Stimulated activated CD8-positive, alpha-beta memory T cell treated with anti-CD3 and anti-CD28 coated beads, Interleukin-7, amount 100 ng/mL, for 1 hour (primary cell): Measurements from ENCODE around the gene AFF4.

Experiments
- DNase-seq, 2 donors: peaks; one replicate each; pipeline ENCODE4 v3.0.0-alpha.2; 2020; ENCODE audit warnings: low read depth in 2 of 2

AFF4 gene

DNA sequence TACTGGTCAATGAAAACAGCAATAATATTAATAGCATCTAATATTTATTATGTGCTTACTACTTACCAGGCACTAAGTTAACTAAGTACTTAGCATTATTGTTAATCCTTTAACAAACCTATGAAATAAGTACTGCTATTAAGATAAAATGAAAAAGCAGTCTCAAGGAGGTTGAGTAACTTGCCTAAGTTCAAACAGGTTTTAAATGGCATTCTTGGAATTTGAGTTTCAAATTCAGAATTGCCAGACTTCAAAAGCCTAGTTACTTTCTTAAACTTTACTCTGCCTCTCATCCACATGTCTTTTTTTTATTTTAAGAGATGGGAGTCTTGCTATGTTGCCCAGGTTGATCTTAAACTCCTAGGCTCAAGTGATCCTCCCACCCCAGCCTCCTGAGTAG lies 73.9 kb downstream of the AFF4 start:
- no peak for DNase-seq

DNA sequence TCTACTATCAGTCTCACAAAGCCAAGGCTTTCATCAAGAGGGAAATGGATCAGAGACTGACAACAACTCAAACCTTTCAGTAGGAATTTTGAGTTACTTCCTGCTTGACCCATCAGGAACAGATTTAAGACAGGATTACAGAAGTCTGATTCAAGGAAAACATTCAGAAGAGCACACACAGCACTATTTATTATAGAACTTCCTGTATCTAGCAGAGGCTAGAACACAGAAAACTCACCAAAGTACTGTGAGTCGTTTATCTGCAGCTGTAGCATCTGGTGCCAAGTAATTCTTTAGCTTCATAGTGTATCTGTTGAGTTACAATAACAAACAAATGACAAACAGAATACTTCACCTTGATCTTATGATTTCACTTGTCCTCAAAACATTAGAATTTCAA lies 76.2 kb downstream of the AFF4 start:
- no peak for DNase-seq

DNA sequence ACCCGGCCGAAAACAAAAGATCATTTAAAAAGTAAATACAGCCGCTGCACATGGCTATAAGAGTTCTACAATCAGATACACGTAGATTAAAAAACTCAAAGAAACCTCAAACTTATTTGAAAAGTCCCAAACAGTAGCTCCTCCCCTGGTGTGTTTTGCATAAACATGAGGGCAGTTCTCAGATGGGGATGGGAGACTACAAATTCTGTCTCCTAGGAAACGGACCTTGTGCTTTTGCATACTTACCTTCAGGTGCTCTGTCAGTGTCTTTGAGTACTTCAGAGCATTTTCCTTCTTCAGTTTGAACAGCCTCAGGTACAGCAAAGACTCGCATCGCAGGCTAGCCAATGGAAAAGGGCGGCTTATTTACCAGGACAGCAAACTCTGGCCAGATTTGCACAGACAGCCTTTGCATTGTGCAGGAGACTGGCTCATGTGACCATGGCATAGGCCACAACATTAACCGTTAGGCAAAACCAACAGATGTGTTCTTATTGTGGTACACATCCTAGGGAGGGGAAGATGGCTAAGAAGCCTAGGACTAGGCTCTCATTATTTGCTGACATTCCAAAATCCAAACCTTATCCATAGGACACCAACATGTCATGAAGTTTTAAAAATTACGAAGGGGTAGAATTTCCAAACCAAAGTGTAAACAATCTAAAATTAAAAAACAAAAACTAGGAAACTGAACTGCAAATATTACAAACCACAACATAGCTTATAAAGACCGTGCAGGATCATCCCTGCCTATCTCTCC lies 77.2 kb downstream of the AFF4 start:
- no peak for DNase-seq

DNA sequence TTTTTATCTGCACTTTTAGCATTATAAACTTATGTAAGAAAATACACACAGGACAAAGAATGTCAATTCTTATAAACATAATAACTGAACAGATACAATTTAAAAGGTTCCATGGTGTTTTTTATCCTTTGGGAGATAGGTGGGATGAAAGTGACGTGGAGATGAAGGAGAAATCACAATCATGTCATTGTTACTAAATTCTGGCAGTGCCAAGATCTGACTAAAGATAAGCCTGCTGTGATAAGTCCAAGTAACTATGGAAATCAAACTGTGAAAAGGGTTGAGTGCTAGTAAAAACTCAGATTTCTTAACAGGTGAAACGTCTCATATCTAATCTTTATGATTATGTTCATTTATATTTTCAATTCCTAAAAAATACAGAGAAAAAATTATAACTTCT lies 78.9 kb downstream of the AFF4 start:
- DNase-seq = no peak

DNA sequence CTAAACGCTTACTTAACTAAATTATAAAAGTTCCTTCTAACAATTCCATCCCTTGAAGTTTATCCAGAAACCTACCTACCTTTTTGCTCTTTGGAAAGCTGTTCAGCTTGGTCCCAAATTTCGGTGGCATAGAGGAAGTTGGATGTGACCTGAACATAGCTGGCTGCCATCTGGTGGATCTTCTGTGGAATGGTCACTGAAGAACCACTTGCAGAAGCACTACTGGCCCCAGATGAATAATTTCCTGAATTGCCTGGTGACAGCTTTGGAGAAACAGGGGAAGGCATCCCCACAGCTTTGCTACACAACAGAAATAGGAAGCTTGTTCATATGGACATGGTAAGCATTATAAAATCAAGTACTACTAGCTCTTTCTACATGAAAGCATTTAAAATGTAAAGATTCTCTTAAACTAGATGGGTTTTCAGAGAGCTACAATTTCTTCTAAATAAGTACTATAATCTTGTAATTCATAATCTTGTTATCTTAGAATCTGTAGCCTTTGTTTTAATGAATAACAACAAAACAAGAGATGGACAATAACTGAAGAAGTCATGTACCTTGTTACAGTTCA lies 80.1 kb downstream of the AFF4 start:
- DNase-seq = no peak

DNA sequence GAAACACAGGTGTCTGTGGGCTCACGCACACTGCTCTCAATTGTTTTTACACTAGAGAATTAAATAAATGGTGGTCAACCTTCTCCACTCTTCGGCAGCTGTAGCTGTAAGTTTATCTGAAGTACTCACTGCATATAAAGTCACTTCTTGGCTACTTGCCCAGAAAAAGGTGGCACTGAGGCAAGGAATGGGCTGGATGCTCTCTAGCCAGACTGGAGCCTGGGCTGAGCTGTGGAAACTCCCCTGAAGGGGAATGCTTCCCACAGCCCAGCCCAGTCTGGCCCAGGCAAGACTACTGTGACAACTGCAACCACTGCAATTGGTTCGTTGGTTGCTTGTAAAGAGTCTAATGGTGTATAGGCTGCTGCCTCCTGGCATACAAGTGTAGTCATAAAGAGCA lies 85.5 kb downstream of the AFF4 start:
- no peak for DNase-seq

DNA sequence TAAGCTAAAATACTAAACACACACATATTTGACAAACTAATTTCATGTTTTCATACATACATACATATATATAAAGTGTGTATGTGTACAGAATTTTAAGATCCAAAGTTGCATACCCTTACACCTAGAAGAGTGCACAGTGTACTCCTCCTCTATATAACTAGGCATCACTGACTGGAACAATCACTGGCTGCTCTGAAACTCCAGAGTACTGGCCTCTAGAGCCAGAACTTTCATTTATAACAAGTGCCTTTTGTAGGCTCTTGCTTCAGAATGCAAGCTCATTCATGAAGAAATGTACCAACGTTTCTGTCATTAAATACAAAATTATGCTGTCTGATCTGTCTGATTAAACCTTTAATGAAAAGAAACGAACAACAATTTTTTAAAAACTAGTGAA lies 86.0 kb downstream of the AFF4 start:
- no peak for DNase-seq

DNA sequence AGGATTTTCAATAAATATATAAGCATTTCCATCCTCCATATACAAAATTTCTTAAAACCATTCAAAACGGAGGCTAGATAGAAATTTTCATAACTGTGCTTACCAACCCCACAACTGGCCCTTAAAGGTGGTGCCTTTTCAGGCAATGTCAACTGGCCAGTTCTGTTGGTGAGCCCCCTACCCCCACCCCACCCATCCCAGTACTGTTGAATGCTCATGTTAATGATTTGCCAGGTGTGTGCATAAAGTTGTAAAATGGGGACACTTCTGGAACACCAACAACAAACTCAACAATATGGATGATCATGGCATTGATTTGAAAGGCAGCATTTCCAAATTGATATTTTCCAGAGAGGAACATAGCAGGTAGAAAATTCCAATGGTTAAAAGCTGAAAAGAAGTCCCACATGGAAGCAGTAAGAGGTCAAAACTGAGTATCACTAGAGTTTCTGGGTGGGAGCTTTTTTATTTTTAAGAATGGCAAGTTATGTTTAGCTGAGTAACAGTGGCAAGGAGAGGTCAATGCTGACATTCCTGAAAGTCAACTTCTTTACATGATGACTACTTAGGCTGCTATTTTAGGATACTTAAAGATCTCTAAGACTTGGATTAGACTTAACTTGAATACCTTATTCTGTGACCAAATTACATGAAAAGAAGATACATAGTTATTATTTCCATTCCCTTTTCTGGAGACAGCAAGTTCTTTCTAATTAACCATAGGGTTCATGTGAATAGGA lies 87.2 kb downstream of the AFF4 start:
- DNase-seq = no peak

DNA sequence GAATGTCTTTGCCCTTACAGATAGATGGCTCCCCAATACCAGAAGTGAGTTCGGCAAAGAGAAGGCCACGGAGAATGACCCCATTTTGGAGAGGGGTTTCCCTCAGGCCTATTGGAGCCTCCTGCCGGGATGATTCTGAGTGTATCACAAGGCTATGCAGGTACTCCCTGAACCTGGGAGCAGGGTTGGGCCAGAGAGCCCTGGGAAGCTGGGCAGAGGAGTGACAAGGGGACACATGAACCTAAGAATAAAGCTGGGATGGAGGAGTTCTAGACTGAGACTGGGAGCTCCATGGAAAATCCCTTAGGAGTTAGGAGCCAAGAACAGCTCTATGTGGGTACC lies 89.5 kb downstream of the AFF4 start:
- no peak for DNase-seq

DNA sequence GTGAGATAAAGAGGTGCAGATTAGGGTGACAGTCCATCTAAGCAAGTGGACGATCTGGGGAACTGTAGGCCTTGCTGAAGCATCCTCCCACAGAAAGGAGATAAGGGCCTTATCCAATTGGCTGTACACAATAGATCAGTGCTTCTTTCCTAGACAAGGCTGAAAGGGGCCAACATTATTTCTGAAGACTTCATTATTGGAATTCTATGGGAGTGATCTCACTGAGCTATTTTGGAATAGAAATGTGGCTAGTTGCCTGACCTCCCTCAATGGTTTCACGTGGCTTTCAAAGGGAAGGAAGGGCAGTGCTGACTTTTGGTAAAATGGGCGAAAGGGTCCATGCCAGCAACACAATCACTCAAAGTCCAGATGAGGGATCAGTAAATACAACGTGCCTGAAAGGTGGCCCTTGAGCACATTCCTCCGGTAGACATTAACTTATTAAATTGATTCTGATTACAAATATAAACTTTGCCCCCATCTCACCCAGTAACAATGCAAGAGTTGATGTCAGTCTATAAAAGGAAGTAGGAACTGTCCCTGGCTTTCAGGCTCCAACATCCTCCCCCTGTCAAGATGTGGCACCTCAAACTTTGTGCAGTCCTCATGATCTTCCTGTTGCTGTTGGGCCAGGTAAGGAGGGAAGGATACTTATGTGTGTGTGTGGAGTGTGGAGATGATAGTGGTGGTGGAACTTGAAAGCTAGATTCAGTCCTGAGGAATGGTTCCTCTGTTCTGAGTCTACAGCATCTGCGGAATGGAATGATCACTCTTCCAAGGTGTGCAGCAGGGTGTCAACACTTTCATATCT lies 90.1 kb downstream of the AFF4 start, which contains the start of gene LEAP2:
LEAP2 (plus strand) TSS at position 550 of the 811 bp plus-strand sequence; CDS start at position 577, 27 bp downstream.
- DNase-seq = no peak

DNA sequence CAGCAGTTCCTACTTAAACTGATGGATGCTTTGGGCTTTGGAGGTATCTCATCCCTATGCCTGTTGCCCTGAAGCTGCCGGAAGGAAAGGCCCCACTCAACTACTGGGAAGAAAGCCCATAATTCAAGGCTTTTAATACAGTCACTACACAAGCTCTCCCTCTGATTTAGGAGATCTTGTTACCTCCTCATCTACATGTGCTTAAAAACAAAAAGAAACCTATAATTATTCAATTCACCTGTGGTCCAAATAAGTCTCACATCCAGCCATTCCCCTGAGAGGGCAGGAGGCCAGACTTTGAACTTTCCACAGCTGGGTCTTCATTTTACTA lies 90.7 kb downstream of the AFF4 start:
- DNase-seq = no peak

DNA sequence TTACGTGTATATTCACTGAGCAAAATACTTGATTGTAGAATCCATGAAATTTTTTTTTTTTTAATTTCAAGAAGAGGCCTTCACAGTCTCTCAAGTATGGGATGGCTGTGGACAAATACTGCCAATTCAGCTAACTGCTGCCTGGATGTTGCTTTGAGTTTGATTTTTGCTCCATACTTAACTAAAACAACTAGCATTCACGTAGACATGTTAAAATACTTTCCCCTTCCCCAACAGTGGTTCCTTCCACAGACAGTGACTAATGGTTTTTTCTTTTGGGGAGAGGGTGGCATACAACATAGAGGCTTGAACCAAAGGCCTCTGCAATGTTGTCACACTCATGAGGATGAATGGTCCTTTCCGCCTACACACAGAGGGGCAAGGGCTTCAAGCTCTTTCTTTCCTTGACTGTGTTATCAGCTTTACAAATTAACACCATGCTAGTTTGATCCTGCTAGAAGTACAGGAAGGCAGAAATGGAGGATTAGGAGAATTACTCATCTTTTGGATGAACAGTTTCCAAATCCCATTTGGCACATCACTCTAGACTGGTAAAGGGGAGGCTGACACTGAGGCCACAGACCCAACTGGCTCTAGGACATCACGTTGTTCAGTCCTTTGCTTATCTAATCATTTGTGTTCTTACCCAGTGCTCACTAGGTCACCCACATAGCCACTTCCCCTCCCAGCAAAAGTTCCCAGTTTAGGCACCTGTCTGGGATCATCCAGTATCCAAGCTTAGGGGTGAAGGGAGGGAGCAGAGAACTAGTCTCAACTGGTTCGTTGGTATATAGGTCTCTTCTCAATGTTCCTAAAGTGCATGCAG lies 91.8 kb downstream of the AFF4 start:
- DNase-seq = no peak

DNA sequence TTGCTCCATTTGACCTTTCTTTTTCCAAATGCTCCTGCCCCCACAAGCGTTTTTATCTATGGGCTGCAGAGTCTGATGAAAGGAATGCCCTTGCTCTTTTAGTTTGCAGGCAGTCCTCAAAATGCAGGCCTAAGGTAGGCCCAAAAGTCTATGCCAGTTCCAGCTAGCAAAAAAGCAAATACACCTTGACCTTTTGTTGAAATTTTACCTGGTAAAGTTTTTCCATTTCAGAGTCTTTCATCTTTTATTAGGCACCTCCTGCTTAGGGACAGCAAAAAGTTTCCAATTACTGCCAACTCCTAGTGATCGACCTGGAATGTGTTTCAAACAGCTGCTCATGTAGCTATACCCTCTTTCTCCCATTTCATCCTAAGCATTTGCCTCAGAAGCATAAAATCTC lies 92.6 kb downstream of the AFF4 start:
- DNase-seq = no peak

DNA sequence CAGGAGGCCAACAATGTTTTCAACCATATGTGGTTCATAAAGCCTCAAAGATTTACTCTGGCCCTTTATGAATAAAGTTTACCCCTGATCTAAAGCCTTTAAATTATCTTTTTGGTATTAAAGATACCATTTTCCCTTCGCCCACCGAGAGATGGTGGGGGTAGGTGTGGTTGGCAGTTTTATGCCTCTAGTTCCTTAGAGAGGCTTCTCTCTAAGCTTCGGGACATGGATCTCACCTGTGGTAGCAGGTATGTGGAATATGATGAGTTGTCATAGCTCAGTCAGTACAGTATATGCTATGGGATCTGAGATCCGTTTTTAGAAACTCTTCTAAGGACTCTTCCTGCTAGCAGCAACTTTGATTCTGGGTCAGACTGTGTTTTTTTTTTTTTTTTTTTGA lies 94.7 kb downstream of the AFF4 start:
- no peak for DNase-seq

DNA sequence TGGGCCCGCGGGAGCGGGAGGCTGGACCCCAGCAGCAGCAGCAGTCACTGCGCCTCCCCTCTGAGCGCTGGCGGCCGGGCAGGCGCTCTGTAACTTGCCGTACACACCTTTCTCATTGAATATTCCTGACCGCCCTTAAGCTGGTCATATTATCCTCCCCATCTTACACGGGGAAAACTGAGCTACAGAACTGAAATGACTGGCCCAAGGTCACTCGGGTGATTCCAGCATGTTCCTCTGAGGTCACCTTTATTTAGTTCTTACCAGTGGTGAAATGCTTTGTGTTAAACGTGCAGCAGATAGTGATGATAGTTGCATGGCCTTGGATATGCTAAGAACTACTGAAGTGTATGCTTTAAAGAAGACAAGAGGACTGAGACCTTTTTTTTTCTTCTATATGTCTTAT lies 96.4 kb downstream of the AFF4 start:
- no peak for DNase-seq

DNA sequence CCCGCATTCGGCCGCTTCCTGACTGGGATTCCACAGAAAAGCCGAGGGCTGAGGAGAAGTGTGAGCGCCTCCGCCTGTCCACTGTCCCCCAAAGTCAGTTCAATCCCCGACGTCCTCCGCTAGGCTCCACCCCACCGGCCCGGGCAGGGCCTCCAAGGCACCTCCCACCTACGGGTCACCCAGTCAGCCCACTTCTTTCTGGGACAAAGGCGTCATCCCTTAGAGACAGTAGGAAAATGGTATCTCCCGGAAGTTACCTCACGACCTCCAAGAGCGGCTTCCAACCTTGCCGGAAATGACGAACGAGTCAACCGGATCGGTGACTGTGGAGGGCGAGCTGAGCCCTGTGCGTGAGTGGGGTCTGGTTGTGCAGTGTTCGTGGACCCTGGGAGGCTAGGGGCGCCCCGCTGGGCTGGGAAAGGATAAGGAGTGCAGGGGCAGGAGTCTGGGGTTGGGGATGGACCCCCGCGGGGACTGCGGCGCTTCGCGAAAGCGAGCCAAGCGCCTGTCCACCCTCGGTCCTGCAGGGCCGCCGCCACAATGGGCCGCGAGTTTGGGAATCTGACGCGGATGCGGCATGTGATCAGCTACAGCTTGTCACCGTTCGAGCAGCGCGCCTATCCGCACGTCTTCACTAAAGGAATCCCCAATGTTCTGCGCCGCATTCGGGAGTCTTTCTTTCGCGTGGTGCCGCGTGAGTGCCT lies 96.9 kb downstream of the AFF4 start, which contains the start of the genes GDF9 and UQCRQ:
GDF9 (minus strand) TSS at position 128 of the 704 bp plus-strand sequence. CDS start 1,936 bp downstream, outside the sequence.
UQCRQ (plus strand) TSS at position 301 of the 704 bp plus-strand sequence; CDS start at position 541, 240 bp downstream.
- peak; percentile 76 to 80 for DNase-seq

DNA sequence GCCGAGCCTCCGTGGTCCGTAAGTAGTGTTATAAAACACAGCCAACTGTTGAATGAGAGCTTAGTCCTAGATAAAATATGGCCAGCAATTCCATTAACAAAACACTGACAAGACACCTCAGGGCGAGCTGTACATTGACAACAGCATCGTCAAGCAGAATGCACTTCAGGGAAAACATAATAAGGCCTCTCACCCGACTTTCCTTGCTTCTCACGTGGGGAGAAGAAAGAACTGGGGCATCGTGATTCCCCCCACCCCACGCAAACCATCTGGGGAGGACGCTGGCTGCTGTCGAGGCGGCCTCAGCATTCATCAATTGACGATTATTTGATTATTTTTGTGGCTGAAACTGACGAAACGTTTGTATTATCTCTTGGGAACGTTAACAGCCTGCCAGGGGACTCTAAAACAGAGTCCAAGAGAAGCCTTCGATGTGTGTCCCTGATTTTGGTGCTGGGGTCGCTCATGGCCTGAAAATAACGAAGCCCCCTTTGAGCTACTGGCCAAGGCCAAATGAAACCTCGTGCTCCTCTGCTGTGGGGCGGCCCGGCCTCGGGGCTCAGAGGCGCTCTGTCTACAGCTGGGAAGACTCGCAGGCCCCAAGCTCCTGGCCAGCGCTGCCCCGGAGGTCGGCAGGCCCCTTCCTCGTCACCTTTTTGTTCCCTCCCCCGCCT lies 97.6 kb downstream of the AFF4 start:
- DNase-seq = no peak

DNA sequence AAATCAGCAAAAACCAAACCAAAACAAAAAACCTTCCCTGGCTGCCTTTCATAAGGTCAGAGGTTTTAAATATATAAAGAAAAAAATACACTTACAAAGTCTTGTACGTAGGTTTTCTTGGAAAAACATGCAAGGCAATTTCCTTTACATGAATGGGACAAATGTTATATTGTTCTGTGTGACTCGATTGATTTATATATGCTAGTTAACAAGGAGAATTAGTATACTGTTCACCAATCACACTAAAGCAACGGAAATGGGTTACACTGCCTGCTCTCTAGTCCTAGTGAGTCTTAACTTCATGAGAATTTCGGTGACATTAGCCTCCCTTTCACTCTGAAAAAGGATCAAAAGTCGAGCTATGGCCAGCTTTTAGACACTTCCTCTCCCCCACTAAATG lies 102.7 kb downstream of the AFF4 start:
- DNase-seq = no peak

DNA sequence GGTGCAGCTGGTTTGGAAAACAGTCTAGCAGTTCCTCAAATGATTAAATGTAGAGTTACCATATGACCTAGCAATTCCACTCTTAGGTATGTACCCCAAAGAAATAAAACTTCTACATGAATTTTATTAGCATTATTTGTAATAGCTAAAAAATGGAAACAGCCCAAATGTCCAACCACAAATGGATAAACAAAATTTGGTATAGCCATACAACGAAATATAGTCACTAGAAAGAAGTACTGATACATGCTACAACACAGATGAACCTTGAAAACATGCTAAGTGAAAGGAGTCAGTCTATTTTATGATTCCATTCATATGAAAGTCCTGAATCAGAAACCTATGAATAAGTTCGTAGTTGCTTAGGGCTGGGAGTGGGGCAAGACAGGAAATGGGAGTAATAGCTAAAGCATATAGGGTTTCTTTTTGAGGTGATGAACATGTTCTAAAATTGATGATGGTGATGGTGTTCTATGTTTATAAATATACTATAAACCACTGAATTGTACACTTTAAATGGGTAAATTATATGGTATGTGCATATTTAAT lies 103.5 kb downstream of the AFF4 start:
- DNase-seq = no peak

DNA sequence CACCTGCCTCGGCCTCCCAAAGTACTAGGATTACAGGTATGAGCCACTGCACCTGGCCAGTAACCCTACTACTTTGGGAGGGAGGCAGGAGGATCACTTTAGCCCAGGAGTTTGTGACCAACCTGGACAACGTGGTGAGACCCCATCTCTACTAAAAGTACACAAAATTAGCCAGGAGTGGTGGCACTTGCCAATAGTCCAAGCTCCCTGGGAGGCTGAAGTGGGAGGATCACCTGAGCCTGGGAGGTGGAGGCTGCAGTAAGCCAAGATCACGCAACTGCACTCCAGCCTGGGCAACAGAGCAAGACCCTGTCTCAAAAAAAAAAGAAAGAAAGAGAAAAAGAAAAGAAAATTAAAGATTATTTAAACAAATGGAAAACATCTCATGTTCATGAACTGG lies 107.4 kb downstream of the AFF4 start:
- no peak for DNase-seq
